GM18526 (cell line): ENCODE results near the gene C6orf120.

Experiments
- POLR2A ChIP-seq: IDR thresholded peaks from 3 replicates; pipeline ENCODE4 v1.6.1; 2011; ENCODE audit not compliant: insufficient read length; ENCODE audit errors: extremely low read depth

The C6orf120 gene

DNA sequence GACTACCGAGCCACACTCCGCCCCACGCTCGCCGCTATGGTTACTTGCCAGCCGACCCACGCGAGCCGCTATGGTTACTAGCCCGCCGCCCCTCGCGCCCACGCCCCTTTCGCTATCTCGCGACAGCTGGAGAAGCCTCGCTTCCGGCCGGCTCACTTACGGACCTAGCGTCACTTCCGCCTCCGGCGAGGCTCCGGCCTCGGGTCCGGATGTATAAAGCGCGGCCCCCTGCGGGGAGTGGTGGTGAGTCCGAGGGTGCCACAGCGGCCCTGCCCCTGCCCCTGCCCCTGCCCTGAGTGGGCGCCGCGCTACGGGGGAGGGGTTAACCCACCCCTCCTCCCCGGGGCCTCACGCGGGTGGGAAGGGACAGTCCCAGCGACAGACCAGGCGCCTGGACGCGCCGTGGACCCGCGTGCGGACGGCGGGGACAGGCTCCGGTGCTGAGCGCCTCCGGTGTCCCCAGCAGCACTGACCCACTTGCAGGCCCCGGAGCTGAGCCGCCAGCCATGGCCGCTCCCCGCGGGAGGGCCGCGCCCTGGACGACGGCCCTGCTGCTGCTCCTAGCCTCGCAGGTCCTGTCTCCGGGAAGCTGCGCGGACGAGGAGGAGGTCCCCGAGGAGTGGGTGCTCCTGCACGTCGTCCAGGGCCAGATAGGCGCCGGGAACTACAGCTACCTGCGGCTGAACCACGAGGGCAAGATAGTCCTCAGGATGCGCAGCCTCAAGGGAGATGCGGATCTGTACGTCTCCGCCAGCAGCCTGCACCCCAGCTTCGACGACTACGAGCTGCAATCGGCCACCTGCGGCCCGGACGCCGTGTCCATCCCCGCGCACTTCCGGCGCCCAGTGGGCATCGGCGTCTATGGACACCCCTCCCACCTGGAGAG is at the start of gene C6orf120, which contains the start of gene WDR27:
Gene C6orf120 (plus strand): TSS at position 173 of the 886 bp plus-strand sequence. CDS start 334 bp downstream, at position 507.
Gene WDR27 (minus strand): TSS at position 76 of the 886 bp plus-strand sequence. CDS start 13,024 bp downstream, outside the sequence.
- peak; percentile 81 for TF ChIP-seq POLR2A

DNA sequence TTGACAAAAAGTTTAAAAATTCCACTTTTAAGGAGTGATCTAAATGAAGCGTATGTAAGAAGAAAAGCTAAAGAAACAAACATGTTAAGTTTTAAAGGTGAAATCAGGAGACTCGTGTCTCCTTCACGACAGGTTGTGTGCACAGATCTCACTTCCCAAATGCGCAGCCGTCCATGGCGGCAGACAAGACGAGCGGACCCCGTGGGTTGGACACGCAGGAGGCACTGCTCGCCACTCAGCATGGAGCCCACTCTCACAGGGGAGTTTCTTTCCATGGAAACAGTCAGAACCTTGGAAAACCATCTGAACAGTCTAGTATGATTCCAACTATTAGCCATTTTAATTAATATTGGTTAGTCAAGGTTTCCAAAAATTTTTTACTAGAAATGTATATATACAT is 49.0 kb upstream of the C6orf120 start:
- no peak for TF ChIP-seq POLR2A

DNA sequence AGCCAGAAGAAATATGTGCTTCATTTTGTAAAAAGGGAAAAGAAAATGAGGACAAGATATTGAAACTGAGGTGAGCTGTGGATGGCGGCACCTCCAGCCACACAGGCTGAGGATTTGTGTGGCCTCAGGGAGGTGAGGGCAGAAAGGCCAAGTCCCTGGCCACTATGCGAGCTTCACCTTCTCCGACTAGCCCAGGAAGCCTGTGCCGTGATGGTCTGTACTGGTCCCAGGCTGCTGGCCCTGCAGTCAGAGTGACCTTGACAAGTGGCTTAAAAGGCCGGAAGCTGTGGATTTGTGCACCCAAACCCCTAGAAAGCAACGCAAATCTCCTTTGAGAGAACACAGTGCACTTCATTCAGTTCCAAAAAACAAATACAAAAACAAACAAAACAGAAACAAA is 48.2 kb upstream of the C6orf120 start:
- TF ChIP-seq POLR2A: no peak

DNA sequence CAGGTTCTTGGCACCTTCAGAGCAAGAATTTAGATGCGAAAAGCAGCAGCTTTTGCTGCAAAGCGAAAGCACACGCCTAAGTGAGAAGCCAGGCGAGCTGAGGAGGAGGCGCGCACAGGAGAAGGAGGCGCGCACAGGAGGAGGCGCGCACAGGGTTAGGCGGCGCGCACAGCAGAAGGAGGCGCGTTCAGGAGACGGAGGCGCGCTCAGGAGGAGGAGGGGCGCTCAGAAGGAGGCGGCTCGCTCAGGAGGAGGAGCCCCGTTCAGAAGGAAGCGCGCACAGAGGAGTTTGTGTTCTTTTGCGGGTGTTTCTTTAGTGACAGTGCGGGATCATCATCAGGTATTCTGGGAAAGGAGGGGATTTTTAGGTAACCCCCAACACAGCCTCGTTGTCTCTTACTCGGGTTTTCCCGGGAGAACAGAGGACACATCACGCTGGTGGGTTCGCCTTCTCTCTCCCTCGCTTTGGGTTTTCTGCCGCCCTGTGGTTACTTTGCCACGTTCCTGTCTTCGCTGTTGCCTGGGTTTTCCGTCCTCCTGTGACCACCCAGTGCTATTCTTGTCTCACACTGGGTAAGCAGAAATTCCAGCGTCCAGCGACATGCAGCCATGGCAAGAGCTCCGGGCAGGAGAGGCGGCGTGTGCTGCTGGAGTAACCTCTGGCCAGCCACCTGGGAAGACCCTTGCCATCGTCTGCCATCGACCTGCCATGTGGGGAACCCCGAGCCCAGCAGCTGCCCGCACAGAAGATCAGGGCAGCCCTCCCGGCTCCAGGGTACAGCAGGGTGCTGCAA is 47.1 kb upstream of the C6orf120 start:
- no peak for TF ChIP-seq POLR2A

DNA sequence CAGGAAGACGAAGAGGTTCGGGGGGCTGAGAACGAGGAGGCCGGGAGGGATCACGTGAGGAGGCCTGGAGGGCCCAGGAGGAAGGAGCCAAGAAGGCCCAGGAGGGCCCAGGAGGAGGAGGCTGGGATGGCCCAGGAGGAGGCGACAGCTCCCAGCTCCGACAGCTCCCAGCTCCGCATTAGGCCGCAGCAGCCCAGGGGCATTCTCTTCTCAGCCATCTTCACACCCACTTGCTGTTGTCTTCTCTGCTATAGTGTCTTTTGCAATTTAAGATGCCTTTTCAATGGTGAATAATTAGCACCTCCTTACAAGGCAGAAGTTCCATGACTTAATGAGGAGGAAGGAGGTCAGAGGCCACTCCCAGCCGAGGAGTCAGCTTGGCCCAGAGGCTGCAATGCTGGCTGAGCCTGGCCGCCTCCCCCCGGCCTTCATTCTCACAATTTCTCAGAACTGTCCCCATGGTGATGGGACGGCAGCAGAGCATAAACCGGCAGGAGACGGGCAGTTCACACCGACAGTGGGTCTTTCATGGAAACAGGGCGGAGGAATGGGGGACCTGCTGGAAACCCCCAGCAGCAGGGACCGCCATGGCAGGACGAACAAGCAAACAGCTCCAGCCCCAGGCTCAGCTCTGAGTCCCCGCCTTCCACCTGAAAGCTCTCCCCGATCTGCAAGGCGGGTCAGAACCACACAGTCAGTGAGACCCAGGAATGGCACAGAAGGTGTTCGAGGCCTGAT is 45.2 kb upstream of the C6orf120 start:
- TF ChIP-seq POLR2A: no peak

DNA sequence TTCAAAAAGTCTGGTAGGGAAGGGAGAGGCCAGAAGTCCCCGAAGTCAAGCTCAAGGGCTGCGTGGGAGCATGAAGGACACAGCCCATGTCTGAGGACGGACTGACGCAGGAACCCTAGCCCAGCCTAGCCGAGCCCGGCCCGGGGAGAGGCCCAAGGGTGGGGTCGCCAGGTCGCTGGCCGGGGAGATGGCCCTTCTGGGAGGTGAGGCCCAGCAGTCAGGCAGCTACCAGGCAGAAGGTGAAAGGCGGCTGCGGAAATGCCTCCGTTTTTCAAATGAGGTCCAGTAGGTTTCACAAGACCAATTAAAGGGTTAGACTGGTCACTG is 44.7 kb upstream of the C6orf120 start:
- no peak for TF ChIP-seq POLR2A

DNA sequence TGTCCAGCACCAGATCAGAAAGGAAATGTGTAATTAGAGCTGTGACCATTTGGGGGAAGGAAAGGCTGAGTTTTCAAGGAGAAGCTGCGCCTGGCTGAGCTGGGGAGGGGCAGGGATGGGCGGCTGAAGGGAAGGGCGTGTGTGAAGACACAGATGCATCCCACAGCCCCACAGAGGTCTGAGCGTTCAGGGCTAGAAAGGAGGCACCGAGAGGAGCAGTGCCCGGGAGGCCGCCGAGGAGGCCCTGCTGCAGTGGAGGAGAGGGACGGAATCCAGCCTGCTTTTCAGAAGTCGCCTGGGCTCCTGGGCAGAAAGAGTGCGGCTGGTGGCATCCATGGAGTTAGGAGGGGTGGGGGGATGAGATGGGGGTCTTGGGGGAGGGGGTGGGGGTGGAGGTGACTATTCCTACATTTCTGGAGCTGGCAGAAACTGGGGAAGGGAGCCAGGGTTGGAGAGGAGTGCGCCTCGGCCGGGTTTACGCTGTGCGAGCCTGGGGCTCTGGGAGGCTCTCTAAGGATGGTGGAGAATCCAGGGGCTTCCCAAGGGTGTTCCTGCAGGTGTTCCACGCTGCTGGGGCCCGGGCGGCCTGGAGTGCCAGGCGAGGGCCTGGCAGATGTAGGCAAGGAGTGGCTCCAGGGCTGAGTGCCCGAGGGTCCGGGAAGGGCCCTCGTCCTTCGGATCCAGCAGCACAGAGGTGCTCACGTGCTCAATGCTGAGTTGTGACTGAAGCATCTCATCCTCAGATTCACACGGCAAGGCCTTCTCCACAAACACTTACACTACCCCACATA is 41.9 kb upstream of the C6orf120 start:
- TF ChIP-seq POLR2A: no peak

DNA sequence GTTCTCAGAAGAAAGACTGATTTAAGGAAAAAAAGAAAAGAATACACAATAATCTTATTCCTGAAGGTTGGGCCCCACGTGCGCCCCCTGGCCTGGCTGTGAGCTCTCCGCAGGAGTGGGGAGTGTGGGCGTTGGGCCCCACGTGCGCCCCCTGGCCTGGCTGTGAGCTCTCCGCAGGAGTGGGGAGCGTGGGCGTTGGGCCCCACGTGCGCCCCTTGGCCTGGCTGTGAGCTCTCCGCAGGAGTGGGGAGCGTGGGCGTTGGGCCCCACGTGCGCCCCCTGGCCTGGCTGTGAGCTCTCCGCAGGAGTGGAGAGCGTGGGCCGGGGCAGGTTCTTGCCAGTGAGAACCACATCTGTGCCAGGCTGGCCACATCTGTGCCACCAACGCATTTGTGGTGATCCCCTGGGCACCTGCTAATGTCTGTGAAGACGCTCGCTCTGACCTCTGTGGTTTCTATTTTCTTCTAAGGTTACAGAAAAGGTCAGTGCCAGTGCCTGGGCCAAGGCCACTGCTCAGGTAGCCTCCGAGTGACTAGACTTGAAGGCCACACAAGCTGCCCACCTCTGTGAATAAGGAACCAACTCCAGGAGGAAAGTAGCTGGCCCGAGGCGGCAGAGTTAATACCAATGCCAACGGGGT is 41.1 kb upstream of the C6orf120 start:
- TF ChIP-seq POLR2A: no peak

DNA sequence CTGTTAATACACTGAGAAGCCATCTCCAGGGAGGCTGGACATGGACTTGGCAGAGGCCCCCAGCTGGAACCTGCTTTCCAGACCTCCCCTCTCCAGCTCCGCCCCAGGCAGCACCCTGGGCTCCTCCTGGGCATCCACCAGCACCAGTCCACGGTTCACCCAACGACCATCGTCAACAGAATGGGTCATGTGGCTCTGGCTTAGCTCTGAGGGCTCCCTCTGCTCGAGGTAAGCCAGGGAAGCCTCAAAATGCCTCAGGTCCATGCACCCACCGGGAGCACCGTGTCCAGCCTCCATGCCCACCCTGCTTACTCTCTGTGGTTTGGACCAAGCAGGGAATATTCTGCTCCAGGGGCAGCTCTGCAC is 40.6 kb upstream of the C6orf120 start:
- TF ChIP-seq POLR2A: no peak

DNA sequence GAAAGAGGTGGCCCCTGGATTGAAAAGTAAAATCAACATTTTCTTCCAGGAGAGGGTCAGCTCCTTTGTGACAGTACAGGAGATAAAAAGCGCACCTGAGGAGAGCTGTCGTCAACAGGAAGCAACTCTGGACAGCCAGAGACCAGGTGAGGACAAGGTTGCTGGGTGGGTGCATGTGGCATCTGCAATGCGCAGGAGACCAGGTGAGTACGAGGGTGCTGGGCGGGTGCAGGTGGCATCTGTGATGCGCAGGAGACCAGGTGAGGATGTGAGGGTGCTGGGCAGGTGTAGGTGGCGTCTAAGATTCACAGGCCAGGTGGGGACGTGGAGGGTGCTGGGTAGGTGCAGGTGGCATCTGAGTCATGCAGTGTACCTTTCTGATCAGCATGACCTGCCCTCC is 38.5 kb upstream of the C6orf120 start:
- no peak for TF ChIP-seq POLR2A

DNA sequence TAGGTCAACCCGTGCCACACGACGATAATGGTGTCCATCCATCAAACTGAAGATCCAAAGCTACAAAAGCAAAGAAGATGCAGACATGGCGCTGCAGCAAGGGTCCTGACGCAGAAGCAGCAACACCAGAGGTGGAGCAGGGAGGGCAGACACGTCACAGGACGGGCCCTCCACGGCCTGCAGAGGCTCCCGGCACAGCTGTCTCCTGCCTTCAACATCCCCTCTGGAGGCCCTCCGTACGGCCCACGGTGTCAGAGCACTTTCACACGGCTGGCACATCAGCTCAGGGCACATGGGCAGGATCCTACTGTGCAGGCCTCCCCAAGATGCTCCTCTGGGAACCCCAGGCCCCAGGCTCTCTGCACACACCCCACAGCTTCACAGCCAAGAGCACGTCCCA is 37.7 kb upstream of the C6orf120 start:
- TF ChIP-seq POLR2A: no peak

DNA sequence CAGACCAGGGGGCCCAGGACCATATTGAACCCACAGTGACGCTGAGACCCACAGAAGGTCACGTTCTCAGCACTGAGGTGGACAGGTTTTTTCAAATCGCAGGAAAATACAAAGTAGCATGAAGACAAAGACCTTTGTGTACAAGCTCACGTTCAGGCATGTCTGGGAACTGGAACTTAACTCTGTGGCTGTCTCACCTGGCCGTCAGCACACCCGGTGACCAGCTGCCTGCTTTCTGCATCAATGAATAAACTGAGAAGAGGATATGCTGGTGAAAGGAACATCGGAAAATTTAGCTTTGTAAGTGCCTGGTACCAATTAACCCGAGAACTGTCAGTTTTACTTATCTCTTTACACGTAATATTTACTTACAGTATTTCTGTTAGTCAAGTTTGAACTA is 36.6 kb upstream of the C6orf120 start:
- TF ChIP-seq POLR2A: no peak

DNA sequence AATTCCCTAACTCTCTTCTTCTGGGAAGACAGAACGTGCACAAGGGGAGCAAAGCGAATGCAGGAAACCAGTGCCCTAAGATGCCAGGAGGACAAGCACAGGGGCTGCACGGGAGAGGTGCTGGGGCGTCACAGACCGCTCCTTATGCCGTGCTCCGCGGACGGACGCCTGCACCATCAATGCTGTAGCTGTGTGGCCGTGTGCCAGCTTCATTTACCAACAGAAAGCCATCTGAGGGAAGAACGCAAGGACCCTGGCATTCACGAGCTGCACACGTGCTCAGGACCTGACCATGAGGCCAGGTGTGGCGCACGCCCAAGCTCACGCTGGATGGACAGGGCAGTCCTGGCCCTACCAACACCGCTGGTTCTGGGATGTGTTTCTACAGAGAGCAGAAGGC is 35.5 kb upstream of the C6orf120 start:
- TF ChIP-seq POLR2A: no peak

DNA sequence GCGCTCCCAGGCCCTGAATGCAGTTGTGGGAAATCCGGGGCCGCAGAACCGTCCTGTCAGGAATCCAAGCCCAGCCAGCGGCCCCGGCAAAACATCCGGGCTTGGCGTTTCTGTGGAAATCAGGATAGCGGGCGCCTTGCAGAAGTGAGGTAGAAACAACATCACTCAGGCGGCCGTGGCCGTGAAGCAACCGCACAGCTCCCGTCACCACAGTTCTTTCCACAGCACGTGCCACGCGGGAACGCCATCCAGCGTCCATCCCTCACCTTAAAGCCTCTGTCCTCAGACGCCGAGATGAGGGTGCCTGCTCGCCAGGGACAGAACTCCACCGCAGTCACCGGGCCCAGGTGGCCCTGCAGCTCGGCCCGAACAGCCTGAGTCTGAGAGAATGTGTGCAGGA is 34.2 kb upstream of the C6orf120 start:
- no peak for TF ChIP-seq POLR2A

DNA sequence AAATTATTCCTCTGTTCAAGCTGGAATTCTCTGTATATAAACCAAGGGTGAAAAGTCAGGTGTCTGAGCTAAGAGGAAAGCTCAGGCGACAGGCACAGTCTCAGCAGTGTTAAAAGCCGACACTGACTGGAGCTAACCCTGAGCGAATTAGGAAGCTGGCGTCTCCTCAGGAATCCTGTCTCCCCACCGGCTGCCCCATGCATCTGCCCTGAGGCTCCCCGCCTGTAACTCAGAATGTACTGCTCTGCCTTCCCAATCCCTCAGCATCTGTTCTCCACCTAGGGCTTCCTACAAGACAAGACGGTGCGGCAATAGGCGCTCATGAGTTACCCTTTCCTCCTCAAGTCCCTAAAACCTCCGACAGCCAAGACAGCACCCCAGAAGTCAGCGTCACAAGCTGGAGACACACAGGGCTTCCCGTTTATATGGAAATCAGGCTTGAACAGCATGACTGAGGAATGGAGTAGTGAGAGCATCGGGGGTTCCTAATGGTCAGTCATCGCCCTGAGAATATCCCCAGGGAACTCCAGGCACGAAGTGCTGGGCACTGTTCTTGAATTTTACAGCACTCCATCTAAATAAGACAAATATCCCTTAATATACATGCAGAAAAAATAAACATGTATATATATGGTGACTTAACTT is 33.6 kb upstream of the C6orf120 start:
- TF ChIP-seq POLR2A: no peak
